Renal cortex interstitium (tissue), 11 donors: Measurements from ENCODE around the gene ZNF592. TPM values are rescaled to one million over a fixed set of nuclear protein-coding genes. Genes with fewer than 3 reads are reported as not detected.

ENCODE experiments used
- DNase-seq, 11 donors: peaks; one replicate each; pipeline ENCODE4 v3.0.0-alpha.2; 2013; ENCODE audit warnings: low read depth in 9 of 11, low spot score in 4 of 11; ENCODE audit errors: extremely low read depth in 1 of 11
- polyA plus RNA-seq, 3 donors: library from polyadenylated mRNA; unstranded; fragments of 120-200 nt; gene quantifications; one replicate each; pipeline ENCODE4 v1.2.1, GENCODE V29; 2013; ENCODE audit not compliant: insufficient read length in 3 of 3

ZNF592 gene
- polyA plus RNA-seq, 3 donors = 27.7 to 31.6 (median 31.4) TPM

- DNase-seq = peak in 2 of 11 donors; percentile 41 to 54
These were observed 68.5 kb downstream of the ZNF592 start, which contains the start of gene ALPK3 for GRCh38 chr15:84816694-84817465. Gene ALPK3, plus strand, starts transcription at chr15:84817356. Its CDS starts 97 bp downstream, at chr15:84817453.

- peak in 1 of 11 donors; percentile 18 for DNase-seq
These were observed 69.2 kb downstream of the ZNF592 start for GRCh38 chr15:84817466-84818081.

GRCh38 chr15:84818261-84819131 is 70.1 kb downstream of the ZNF592 start:
- DNase-seq = peak in 2 of 11 donors; percentile 27 to 34

- DNase-seq = no peak
These were observed 70.9 kb downstream of the ZNF592 start for GRCh38 chr15:84819291-84819768.

GRCh38 chr15:84819791-84820190 is 71.4 kb downstream of the ZNF592 start:
- no peak for DNase-seq

GRCh38 chr15:84821501-84822021 is 73.2 kb downstream of the ZNF592 start:
- peak in 4 of 11 donors; percentile 36 to 59 (median 51) for DNase-seq

GRCh38 chr15:84822653-84823281 is 74.4 kb downstream of the ZNF592 start:
- no peak for DNase-seq

GRCh38 chr15:84823282-84823878 is 75.0 kb downstream of the ZNF592 start:
- no peak for DNase-seq

- DNase-seq = no peak
These were observed 76.0 kb downstream of the ZNF592 start for GRCh38 chr15:84824260-84825007.

GRCh38 chr15:84826369-84826823 is 78.0 kb downstream of the ZNF592 start:
- no peak for DNase-seq

- DNase-seq = no peak
These were observed 78.9 kb downstream of the ZNF592 start for GRCh38 chr15:84827246-84827645.

- DNase-seq = no peak
These were observed 79.9 kb downstream of the ZNF592 start for GRCh38 chr15:84828086-84828908.

- DNase-seq = no peak
These were observed 81.0 kb downstream of the ZNF592 start for GRCh38 chr15:84829428-84829827.

- no peak for DNase-seq
These were observed 81.6 kb downstream of the ZNF592 start for GRCh38 chr15:84830036-84830435.

GRCh38 chr15:84831028-84831427 is 82.6 kb downstream of the ZNF592 start:
- DNase-seq = no peak

- DNase-seq = no peak
These were observed 83.2 kb downstream of the ZNF592 start for GRCh38 chr15:84831613-84832012.
